Measurements from ENCODE around the gene SERPINA10. TPM values are rescaled to one million over a fixed set of nuclear protein-coding genes. Genes with fewer than 3 reads are reported as not detected.

SERPINA10 gene
- total RNA-seq, 2 donors from 2014 or later = not detected

GRCh38 chr14:94316692-94317091 is 23.6 kb upstream of the SERPINA10 start:
- Mint-ChIP-seq H3K27ac (no peak overlapping the region), H3K36me3 (ENCODE audit: low read depth) (no peaks in the 10 kb centered on the region), H3K4me3 (no peak overlapping the region), H3K4me1 (no peaks in the 10 kb centered on the region), H3K9me3 (no peaks in the 10 kb centered on the region), H3K27me3 (ENCODE audit: insufficient read depth) (peaks cover 4% of the 10 kb centered on the region)
- no peak overlapping the region for H3K4me3 ChIP-seq (ENCODE audit: low read length)
- 80 to 84% methylated on average over 1 of the region's 1 CpG for WGBS, 2 experiments (ENCODE audit: insufficient coverage in 1 of 2, insufficient read length in 1 of 2)
- H3K27ac ChIP-seq (ENCODE audit: low read depth, low read length) = no peak overlapping the region
- no peaks in the 10 kb centered on the region for H3K27me3 ChIP-seq (ENCODE audit: control insufficient read depth, insufficient read depth, low read length, poor library complexity, severe bottlenecking)
- no peak overlapping the region for H3K9ac ChIP-seq (ENCODE audit: extremely low read depth, low read length, poor library complexity, severe bottlenecking)
- H3K36me3 ChIP-seq (ENCODE audit: control insufficient read depth, insufficient read depth, low read length) = no peaks in the 10 kb centered on the region
- no peak for DNase-seq
- H3K4me1 ChIP-seq (ENCODE audit: control insufficient read depth, insufficient read depth, low read length) = no peaks in the 10 kb centered on the region
- no peaks in the 10 kb centered on the region for H3K9me3 ChIP-seq (ENCODE audit: control insufficient read depth, low read length)
- no peak for TF ChIP-seq CTCF (conservative IDR thresholded peaks at IDR 0.05)

GRCh38 chr14:94314890-94315289 is 21.8 kb upstream of the SERPINA10 start:
- H3K36me3 ChIP-seq (ENCODE audit: control insufficient read depth, insufficient read depth, low read length) = no peaks in the 10 kb centered on the region
- Mint-ChIP-seq H3K4me1 (no peaks in the 10 kb centered on the region), H3K9me3 (no peaks in the 10 kb centered on the region), H3K4me3 (no peak overlapping the region), H3K27me3 (ENCODE audit: insufficient read depth) (no peaks in the 10 kb centered on the region), H3K27ac (no peak overlapping the region), H3K36me3 (ENCODE audit: low read depth) (no peaks in the 10 kb centered on the region)
- H3K9me3 ChIP-seq (ENCODE audit: control insufficient read depth, low read length) = no peaks in the 10 kb centered on the region
- no peak overlapping the region for H3K4me3 ChIP-seq (ENCODE audit: low read length)
- H3K9ac ChIP-seq (ENCODE audit: extremely low read depth, low read length, poor library complexity, severe bottlenecking) = no peak overlapping the region
- no peaks in the 10 kb centered on the region for H3K27me3 ChIP-seq (ENCODE audit: control insufficient read depth, insufficient read depth, low read length, poor library complexity, severe bottlenecking)
- 85 to 100% methylated on average over 2 of the region's 2 CpGs for WGBS, 2 experiments (ENCODE audit: insufficient coverage in 1 of 2, insufficient read length in 1 of 2)
- no peak overlapping the region for H3K27ac ChIP-seq (ENCODE audit: low read depth, low read length)
- no peaks in the 10 kb centered on the region for H3K4me1 ChIP-seq (ENCODE audit: control insufficient read depth, insufficient read depth, low read length)
- no peak for DNase-seq
- TF ChIP-seq CTCF (conservative IDR thresholded peaks at IDR 0.05) = no peak

GRCh38 chr14:94313991-94314655 is 21.1 kb upstream of the SERPINA10 start:
- Mint-ChIP-seq H3K9me3 (no peaks in the 10 kb centered on the region), H3K27ac (no peak overlapping the region)

More at GRCh38 chr14:94313991-94314655, 21.1 kb upstream of the SERPINA10 start:
- H3K4me1 Mint-ChIP-seq = no peaks in the 10 kb centered on the region
- no peaks in the 10 kb centered on the region for H3K36me3 Mint-ChIP-seq (ENCODE audit: low read depth)
- H3K9me3 ChIP-seq (ENCODE audit: control insufficient read depth, low read length) = no peaks in the 10 kb centered on the region
- no peak overlapping the region for H3K27ac ChIP-seq (ENCODE audit: low read depth, low read length)
- no peak for DNase-seq
- H3K36me3 ChIP-seq (ENCODE audit: control insufficient read depth, insufficient read depth, low read length) = no peaks in the 10 kb centered on the region
- 87 to 93% methylated on average over 7 to 8 of the region's 8 CpGs for WGBS, 2 experiments (ENCODE audit: insufficient coverage in 1 of 2, insufficient read length in 1 of 2)
- H3K27me3 Mint-ChIP-seq (ENCODE audit: insufficient read depth) = no peaks in the 10 kb centered on the region
- no peaks in the 10 kb centered on the region for H3K27me3 ChIP-seq (ENCODE audit: control insufficient read depth, insufficient read depth, low read length, poor library complexity, severe bottlenecking)
- H3K4me3 ChIP-seq (ENCODE audit: low read length) = no peak overlapping the region
- no peak for TF ChIP-seq CTCF (conservative IDR thresholded peaks at IDR 0.05)
- H3K9ac ChIP-seq (ENCODE audit: extremely low read depth, low read length, poor library complexity, severe bottlenecking) = no peak overlapping the region
- no peak overlapping the region for H3K4me3 Mint-ChIP-seq
- H3K4me1 ChIP-seq (ENCODE audit: control insufficient read depth, insufficient read depth, low read length) = no peaks in the 10 kb centered on the region
